ENCODE measurements around the gene VEZT.

Gene VEZT

DNA sequence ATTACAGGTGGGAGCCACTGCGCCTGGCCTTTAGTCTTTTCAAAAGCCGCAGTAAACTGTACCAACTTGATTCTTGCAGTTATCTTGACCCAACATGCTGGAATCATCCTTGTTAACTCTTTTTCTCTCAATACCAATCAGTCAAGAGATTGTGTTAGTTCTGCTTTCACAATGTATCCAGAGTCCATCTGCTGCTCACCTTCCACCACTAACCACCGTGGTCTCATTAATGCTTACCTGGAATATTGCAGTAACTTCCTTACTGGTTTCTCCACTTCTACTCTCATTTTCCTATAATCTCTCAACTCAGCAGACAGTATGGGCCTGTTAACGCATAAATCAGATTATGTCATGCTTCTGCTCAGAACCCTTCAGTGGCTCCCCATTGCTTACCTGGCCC lies 62.2 kb downstream of the VEZT start:
- H3K4me3 ChIP-seq (ENCODE audit: low read depth, low read length): no peak overlapping the region
- no peak for TF ChIP-seq POLR2A (IDR thresholded peaks at IDR 0.05; ENCODE audit: extremely low read depth, insufficient read length)
- TF ChIP-seq MYC (IDR thresholded peaks at IDR 0.05; ENCODE audit: low read depth, low read length): no peak
- TF ChIP-seq, protein P1, sequence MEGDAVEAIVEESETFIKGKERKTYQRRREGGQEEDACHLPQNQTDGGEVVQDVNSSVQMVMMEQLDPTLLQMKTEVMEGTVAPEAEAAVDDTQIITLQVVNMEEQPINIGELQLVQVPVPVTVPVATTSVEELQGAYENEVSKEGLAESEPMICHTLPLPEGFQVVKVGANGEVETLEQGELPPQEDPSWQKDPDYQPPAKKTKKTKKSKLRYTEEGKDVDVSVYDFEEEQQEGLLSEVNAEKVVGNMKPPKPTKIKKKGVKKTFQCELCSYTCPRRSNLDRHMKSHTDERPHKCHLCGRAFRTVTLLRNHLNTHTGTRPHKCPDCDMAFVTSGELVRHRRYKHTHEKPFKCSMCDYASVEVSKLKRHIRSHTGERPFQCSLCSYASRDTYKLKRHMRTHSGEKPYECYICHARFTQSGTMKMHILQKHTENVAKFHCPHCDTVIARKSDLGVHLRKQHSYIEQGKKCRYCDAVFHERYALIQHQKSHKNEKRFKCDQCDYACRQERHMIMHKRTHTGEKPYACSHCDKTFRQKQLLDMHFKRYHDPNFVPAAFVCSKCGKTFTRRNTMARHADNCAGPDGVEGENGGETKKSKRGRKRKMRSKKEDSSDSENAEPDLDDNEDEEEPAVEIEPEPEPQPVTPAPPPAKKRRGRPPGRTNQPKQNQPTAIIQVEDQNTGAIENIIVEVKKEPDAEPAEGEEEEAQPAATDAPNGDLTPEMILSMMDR (IDR thresholded peaks at IDR 0.05; ENCODE audit: low read depth, low read length): no peak
- no peak for DNase-seq (ENCODE audit: low read depth)

DNA sequence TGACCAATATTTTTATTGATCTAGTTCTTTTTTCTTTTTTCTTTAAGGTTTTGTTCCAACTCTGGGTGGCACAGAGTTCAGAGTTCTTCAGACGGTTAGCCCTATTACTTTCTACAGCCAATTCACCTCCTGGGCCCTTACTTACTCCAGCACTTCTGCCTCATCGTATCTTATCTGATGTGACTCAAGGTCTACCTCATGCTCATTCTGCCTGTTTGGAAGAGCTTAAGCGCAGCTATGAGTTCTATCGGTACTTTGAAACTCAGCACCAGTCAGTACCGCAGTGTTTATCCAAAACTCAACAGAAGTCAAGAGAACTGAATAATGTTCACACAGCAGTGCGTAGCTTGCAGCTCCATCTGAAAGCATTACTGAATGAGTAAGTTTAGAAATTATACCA lies 64.7 kb downstream of the VEZT start:
- DNase-seq (ENCODE audit: low read depth): no peak
- TF ChIP-seq, protein P2, sequence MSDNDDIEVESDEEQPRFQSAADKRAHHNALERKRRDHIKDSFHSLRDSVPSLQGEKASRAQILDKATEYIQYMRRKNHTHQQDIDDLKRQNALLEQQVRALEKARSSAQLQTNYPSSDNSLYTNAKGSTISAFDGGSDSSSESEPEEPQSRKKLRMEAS (IDR thresholded peaks at IDR 0.05; ENCODE audit: low read depth, low read length): no peak
- TF ChIP-seq, protein P1 (IDR thresholded peaks at IDR 0.05; ENCODE audit: low read depth, low read length): no peak
- TF ChIP-seq POLR2A (IDR thresholded peaks at IDR 0.05; ENCODE audit: extremely low read depth, insufficient read length): no peak
- TF ChIP-seq MYC (IDR thresholded peaks at IDR 0.05; ENCODE audit: low read depth, low read length): no peak
- H3K4me3 ChIP-seq (ENCODE audit: low read depth, low read length): no peak overlapping the region

DNA sequence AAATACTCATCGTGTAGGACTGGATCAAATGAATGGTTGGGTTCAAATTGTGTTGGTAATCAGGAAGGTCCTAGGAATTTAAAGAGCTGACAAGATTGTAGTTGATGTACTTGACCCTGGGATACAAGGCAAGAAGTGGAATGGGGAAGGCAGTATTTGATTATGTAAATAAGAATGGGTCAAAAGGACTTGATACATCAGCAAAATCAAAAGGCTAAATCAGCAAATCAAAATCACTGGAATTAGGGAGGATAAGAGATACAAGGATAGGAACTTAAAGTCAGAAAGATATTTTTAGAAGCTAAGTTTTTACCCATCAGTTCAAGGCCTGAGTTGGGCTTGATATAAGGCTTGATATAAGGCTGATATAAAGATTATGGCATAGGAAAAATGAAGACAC lies 65.8 kb downstream of the VEZT start:
- no peak for DNase-seq (ENCODE audit: low read depth)
- TF ChIP-seq MYC (IDR thresholded peaks at IDR 0.05; ENCODE audit: low read depth, low read length): no peak
- TF ChIP-seq, protein P1 (IDR thresholded peaks at IDR 0.05; ENCODE audit: low read depth, low read length): no peak
- TF ChIP-seq POLR2A (IDR thresholded peaks at IDR 0.05; ENCODE audit: extremely low read depth, insufficient read length): no peak
- TF ChIP-seq, protein P2 (IDR thresholded peaks at IDR 0.05; ENCODE audit: low read depth, low read length): no peak

DNA sequence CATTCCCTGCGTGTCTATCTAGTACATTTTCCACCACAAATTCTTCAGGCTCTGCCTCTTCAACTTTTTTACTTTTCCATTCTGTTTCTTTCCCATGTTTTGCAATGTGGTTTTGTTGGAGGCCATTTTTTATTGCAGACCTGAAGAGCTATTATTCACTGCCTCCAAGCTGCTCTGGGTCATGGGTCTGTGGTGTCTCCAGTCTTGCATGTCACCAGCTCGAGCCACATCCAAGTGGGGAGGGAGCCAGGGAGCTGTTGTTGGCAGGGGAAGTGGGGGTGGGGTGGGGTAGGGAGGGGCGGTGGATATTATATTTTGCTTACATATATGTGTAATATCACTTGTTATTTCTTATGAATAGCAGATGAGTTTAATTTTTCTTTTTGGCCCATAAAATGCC lies 69.1 kb downstream of the VEZT start:
- TF ChIP-seq, protein P2 (IDR thresholded peaks at IDR 0.05; ENCODE audit: low read depth, low read length): no peak
- no peak for TF ChIP-seq POLR2A (IDR thresholded peaks at IDR 0.05; ENCODE audit: extremely low read depth, insufficient read length)
- TF ChIP-seq, protein P1 (IDR thresholded peaks at IDR 0.05; ENCODE audit: low read depth, low read length): no peak
- no peak for TF ChIP-seq MYC (IDR thresholded peaks at IDR 0.05; ENCODE audit: low read depth, low read length)
- no peak overlapping the region for H3K4me3 ChIP-seq (ENCODE audit: low read depth, low read length)
- DNase-seq (ENCODE audit: low read depth): no peak

More for the DNA sequence above, 65.8 kb downstream of the VEZT start:
- no peak overlapping the region for H3K4me3 ChIP-seq (ENCODE audit: low read depth, low read length)

DNA sequence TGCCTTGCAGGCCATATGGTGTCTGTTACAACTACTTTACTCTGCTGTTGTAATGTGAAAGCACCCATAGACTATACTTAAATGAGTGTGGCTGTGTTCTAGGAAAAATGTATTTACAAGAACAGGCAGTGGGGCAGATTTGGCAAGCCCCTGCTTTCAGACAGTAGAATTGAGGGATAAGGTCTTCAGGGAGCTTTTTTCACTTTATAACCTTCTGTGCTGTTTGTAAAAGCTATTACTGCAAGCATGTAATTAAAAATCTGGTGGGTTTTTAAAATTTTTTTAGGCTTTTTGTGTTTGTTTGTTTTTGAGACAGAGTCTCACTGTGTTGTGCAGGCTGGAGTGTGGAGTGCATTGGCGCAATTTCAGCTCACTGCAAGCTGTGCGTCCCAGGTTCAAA lies 73.9 kb downstream of the VEZT start:
- TF ChIP-seq, protein P2 (IDR thresholded peaks at IDR 0.05; ENCODE audit: low read depth, low read length): no peak
- no peak overlapping the region for H3K4me3 ChIP-seq (ENCODE audit: low read depth, low read length)
- no peak for DNase-seq (ENCODE audit: low read depth)

DNA sequence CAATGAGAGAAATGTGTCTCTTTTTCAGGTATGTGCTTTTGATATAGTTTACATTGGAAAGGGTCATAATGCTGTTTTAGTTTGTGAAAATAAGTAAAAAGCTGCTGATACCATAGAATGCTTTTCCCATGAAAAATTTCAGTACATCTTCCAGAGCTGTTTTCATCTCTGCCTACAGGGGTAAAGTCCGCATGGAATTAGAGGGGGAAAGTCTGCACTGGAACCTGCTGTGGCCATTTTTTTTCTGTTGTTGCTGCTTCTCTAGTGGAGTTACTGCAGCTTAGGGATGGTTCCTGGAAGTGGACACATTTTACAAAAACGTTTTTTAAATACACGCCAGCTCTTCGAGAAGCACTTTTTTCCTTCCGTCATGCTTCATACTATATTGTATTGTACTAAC lies 81.3 kb downstream of the VEZT start:
- no peak overlapping the region for H3K4me3 ChIP-seq (ENCODE audit: low read depth, low read length)
- TF ChIP-seq MYC (IDR thresholded peaks at IDR 0.05; ENCODE audit: low read depth, low read length) (no peak), POLR2A (IDR thresholded peaks at IDR 0.05; ENCODE audit: extremely low read depth, insufficient read length) (no peak)
- TF ChIP-seq, protein P2 (IDR thresholded peaks at IDR 0.05; ENCODE audit: low read depth, low read length): no peak
- TF ChIP-seq, protein P1 (IDR thresholded peaks at IDR 0.05; ENCODE audit: low read depth, low read length): no peak
- DNase-seq (ENCODE audit: low read depth): no peak

Data from NB4 (cell line).